Measurements from ENCODE around the gene ENOSF1.
"Not testable (repeated sequence)": the region's sequence is repeated elsewhere in the genome, so short reads cannot be mapped to it uniquely, and the experiment has no call there.

Gene ENOSF1

GRCh38 chr18:706405-706804 is 6.0 kb downstream of the ENOSF1 start:
- no peak for DNase-seq

DNA sequence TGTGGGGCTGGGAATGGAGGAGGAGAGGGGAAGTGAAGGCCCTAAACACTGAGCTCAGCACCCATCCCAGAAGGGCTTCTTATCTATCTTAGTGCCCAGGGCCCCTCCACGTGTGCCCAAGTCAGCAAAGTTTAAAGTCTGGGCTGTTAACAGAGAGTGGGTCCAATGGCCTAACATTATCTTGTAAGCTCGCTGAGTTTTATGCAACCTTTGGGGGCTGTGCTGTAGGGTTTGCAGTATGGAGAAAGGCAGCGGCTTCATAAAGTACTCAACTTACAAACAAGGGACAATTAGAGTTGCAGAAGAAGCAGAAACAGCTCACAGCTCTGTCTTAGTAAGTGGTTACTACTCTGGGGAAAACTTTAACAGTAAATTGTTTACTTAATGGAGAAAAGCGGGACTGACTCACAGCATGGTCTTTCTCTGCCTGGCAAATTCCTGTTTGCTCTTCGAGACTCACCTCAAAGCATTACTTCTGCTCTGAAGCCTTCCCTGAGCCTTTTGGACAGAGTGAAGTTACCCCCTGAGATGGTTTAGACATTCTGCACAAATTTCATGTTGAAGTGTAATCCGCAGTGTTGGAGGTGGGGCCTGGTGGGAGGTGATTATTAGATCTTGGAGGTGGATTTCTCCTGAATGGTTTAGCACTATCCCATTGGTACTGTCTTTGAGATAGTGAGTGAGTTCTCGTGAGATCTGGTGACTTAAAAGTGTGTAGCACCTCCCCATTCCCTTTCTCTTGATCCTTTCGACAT is 9.0 kb downstream of the ENOSF1 start:
- no peak for DNase-seq

DNA sequence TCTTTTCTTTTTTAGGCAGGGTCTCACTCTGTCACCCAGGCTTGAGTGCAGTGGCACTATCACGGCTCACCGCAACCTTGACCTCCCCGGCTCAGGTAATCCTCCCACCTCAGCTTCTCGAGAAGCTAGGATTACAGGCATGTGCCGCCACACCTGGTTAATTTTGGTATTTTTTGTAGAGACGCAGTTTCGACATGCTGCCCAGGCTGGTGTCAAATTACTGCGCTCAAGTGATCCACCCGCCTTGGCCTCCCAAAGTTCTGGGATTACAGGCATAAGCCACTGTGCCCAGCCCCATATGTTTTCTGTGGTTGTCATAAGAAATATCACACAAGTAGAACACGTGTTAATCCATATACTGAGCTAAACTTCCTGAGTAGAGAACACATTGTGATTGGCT is 14.6 kb downstream of the ENOSF1 start:
- no peak for DNase-seq

GRCh38 chr18:697012-697411 is 15.4 kb downstream of the ENOSF1 start:
- DNase-seq = no peak

DNA sequence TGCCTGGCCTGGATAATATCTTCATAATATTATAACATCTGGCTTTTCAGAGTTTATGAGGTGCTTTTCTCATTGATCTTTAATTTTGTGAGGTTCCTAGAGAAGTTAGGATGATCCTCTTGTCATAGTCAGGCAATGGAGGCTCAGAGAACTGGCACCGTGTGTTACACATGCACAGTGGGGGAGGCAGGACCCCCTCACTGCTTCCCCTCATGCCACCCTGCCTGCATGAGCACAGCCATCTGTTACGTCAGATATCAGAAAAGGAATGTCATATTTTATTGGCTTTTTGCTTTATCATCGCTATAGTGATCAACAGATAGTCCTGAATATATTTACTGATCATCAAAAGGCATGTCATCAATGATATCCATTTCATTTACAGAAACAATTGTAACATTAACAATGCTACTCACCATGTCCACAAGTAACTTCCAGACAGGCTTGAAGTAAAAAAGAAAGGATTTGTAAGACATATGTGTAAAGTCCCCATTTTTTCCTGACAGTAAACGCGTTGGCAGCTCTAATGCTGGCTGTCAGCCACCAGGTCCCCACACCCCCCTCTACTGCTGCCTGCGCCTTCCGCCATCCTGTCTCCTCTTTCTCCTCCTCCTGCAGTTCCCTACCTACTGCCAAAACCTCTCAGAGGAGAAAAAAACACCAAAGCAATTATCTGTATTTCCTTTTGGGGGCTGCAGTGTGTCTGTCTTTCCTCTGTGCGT is 18.8 kb downstream of the ENOSF1 start:
- no peak for DNase-seq

DNA sequence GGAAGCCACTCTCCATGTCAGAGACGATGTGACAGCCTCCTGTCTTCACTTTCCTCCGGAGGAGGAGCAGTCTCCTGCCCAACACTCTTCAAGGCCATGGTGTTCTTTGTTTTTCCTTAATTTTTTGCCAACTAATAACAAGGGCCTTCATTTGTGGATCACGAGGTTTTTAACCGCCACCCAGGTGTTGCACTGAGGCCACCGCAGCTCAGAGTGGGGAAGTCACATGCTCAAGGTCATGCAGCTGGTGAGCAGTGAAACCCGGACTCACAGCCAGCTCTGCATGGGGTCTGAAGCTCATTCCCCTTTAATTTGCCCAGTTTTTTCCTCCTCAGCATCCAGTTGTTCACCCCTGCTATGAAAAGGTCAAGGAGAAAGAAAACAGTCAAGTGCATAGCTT is 19.6 kb downstream of the ENOSF1 start:
- no peak for DNase-seq

GRCh38 chr18:688323-688722 is 24.1 kb downstream of the ENOSF1 start:
- DNase-seq = no peak

GRCh38 chr18:686339-687111 is 25.9 kb downstream of the ENOSF1 start:
- no peak for DNase-seq

DNA sequence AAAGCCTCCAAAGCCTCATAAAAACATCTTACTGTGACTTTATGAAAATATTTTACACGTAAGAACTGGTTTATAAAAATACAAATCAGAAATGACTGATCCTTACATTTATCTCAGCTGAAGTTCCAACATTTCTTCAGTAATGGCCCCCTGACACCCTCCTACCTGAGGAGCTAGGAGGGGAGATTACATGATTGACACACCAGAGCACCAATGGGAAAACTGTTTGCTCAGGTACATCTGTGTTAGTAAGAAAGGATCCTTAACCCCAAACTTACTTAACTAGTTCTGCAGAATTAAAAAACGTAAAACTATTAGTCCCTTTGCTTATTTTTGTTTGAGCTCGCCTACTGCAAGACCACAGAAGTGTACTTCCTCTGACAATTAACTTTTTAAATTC is 27.0 kb downstream of the ENOSF1 start:
- DNase-seq = no peak

- DNase-seq = no peak
These were observed 28.9 kb downstream of the ENOSF1 start for GRCh38 chr18:683531-683930.

DNA sequence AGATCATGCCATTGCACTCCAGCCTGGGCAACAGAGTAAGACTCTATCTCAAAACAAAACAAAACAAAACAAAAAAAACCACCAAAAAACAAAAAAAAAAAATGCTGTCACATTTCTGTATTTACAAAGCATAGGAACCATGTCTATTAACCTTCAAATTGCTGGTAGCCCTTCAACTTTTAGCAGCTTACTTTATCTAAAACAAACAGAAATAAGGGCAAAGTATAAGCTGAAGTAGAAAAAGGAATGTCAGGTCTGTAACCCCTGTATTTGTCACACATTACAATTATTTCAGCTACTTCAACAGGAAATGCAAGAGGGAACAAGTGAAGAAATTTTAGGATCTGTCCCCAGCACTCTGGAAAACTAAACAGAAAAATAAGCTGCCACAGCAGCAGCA is 29.6 kb downstream of the ENOSF1 start:
- no peak for DNase-seq

DNA sequence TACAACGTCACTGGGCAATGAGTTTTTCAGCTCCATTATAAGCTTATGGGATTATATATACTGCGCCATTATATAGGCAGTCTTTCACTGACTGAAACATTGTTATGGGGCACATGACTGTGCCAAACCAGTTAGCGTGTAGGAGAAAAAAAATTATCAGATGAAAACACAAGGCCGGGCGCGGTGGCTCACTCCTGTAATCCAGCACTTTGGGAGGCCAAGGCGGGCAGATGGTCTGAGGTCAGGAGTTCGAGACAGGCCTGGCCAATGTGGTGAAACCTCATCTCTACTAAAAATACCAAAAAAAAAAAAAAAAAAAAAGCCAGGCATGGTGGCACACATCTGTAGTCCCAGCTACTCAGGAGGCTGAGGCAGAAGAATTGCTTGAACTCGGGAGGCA is 30.0 kb downstream of the ENOSF1 start:
- not testable (repeated sequence) for DNase-seq

GRCh38 chr18:681985-682384 is 30.4 kb downstream of the ENOSF1 start:
- DNase-seq = peak; percentile 28 to 32

GRCh38 chr18:680392-680791 is 32.0 kb downstream of the ENOSF1 start:
- DNase-seq = no peak

DNA sequence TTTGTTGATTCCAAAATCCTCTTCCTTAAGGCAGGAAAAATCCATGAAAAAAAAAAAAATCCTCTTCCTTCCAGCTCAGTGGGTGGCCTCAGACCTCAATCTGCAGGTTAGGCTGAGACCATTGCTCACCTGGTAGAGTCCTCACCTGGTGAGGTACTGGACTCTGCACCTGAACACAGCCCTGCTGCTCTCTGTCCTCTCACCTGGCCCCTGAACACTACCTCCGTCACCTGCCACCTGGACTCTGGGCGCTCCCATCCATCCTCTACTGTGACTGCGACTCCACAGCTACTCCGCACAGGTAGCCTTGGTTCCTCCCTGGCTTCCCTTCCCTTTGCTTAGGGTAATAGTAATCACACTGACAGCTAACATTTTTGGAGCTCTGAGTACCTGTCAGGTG is 32.9 kb downstream of the ENOSF1 start:
- no peak for DNase-seq

DNA sequence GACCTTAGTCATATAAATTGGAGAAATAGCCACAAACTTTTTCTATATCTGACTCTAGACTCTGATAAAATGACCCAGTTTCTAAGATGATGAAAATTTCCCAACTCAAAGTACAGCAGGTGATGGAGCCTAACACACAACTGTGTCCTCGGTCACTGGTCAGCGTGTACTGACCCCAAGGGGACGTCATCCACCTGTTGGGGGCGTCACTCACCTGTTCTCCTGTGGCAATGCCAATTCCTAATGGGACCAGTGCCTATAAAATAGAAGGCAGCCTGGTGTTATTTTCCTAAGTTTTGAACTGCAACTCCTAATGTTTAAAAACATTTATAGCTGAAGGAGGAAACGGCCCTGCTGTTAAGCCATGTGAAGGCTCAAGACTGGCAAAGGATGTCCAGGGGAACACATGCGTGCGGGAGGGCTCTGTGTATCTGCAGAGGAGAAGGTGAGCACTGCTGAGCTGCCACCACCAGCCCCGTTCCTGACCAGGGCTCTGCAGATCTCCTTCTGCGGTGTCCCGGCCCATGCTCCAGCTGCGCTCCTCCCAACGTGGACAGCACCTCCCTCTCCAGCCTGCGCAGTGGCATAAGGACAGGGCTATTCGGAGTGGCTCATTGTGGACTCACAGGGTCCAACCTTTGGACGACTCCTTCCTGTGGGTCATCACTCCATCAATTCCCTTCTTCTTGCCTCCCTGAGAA is 33.8 kb downstream of the ENOSF1 start:
- no peak for DNase-seq

GRCh38 chr18:677951-678381 is 34.5 kb downstream of the ENOSF1 start:
- no peak for DNase-seq

- DNase-seq = no peak
These were observed 35.3 kb downstream of the ENOSF1 start for GRCh38 chr18:677145-677544.

- no peak for DNase-seq
These were observed 35.7 kb downstream of the ENOSF1 start for GRCh38 chr18:676736-677135.

- no peak for DNase-seq
These were observed 36.4 kb downstream of the ENOSF1 start for GRCh38 chr18:676069-676468.

GRCh38 chr18:675307-675706 is 37.1 kb downstream of the ENOSF1 start:
- no peak for DNase-seq

- DNase-seq = no peak
These were observed 38.7 kb downstream of the ENOSF1 start for GRCh38 chr18:673769-674168.

GRCh38 chr18:673317-673716 is 39.1 kb downstream of the ENOSF1 start:
- no peak for DNase-seq

All from stimulated activated CD4-positive, alpha-beta T cell treated with anti-CD3 and anti-CD28 coated beads, Interleukin-2, amount 100 ng/mL, for 48 hours (primary cell).